ENCODE data around the gene LEAP2.
A peak's percentile ranks its signal among the peaks of the same experiment; 100 is the strongest.

Gene LEAP2

GRCh38 chr5:132873119-132873929, at the start of gene LEAP2:
TSS of gene LEAP2 (plus strand) at chr5:132873668. CDS start at chr5:132873695, 27 bp downstream.
- no peak within 1 kb of the TSS for H3K4me3 Mint-ChIP-seq
- H3K9me3 Mint-ChIP-seq = no peaks in the 10 kb centered on the region
- peaks cover 83% of the 10 kb centered on the region for H3K36me3 Mint-ChIP-seq (ENCODE audit: low read depth)
- no peaks in the 10 kb centered on the region for H3K27me3 Mint-ChIP-seq
- peaks cover 10% of the 10 kb centered on the region for H3K4me1 Mint-ChIP-seq (ENCODE audit: low read depth)
- peak within 1 kb of the TSS; percentile 44 for H3K27ac Mint-ChIP-seq
- no peak for DNase-seq

DNA sequence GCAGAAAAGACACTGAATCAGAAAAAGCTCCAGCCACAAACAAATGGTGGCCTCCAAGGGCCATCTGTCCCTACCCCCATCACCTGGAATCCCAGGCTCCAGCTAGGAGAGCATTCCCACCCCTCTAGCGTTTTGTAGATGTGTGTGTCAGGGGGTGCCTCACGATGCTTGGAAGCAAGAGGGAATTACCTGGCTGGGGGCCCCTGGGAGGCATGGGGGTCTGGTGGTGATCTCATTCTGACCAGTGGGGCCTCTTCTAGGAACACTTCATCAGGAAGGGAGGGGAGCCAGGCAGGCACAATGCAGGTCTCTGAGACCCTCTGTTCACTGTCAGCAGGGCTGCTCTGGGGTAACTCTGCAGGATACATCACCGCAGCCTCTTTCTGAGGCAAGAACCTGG, 49.0 kb upstream of the LEAP2 start:
- peaks cover 16% of the 10 kb centered on the region for H3K4me1 Mint-ChIP-seq (ENCODE audit: low read depth)
- no peaks in the 10 kb centered on the region for H3K36me3 Mint-ChIP-seq (ENCODE audit: low read depth)
- peaks cover 74% of the 10 kb centered on the region for H3K27me3 Mint-ChIP-seq
- no peaks in the 10 kb centered on the region for H3K9me3 Mint-ChIP-seq
- no peak for DNase-seq
- H3K27ac Mint-ChIP-seq = no peak overlapping the region
- peak overlapping the region; percentile 20 for H3K4me3 Mint-ChIP-seq

GRCh38 chr5:132825033-132825833, 48.2 kb upstream of the LEAP2 start:
- Mint-ChIP-seq H3K36me3 (ENCODE audit: low read depth) (no peaks in the 10 kb centered on the region), H3K4me3 (no peak overlapping the region), H3K27ac (no peak overlapping the region), H3K9me3 (no peaks in the 10 kb centered on the region), H3K4me1 (ENCODE audit: low read depth) (peaks cover 16% of the 10 kb centered on the region), H3K27me3 (peaks cover 74% of the 10 kb centered on the region)
- DNase-seq = peak; percentile 50

DNA sequence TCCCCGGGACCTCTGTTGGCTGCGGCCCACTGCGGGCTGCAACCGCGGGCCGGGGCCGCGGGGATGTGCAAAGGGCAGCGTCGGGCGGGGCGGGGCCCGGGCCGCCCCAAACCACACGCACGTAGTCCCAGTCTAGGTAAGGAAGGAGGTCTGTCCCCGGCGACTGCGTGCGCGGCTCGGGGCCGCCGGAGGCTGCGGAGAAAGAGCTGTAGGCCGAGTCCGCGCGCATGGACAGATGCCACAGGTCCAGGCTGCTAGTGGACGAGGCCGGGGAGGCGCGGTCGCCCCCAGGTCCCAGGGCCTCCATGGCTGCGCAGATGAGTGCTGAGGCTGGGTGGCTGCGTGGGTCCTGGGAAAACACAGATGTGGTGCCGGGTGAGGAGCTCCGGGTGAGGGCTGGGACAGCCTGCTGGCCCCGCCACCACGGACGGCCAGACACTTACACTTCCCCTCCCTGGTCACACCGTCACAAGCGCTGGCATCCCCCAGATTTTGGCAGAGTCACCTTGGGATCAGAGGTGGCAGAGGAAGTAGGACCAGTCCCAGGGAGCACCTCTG, 47.6 kb upstream of the LEAP2 start:
- Mint-ChIP-seq H3K36me3 (ENCODE audit: low read depth) (no peaks in the 10 kb centered on the region), H3K4me3 (peak overlapping the region; percentile 20), H3K27ac (no peak overlapping the region), H3K9me3 (no peaks in the 10 kb centered on the region), H3K4me1 (ENCODE audit: low read depth) (peaks cover 14% of the 10 kb centered on the region), H3K27me3 (peaks cover 74% of the 10 kb centered on the region)
- no peak for DNase-seq

DNA sequence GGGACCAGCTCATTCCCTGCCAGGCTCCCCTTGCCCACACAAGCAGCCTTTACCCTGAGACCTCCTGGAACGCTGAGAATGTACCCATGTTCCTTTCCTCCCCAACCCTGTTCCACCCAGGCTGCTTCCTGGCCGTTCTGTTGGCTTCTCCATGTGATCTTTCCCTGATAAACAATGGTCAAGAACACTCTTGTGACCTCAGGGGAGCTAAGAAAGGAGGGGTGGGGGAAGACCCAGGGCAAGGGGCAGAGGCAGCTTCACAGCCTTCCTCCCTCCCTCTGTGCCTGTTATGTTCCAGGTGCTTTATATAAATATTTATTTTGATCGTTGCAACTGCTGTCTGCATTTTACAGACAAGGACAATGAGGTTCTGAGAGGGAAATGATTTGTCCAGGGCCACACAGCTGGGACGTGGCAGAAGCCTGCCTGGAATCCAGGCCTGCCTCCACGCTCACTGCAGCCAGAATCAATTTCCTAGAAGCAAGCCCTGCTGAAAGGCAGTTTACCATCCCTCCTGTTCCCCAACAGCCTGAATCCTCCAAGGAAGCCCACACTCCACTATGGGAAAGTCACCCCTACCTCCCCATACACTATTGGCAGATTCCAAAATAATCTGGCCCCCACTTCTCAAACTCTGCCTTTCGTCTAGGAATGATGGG, 46.9 kb upstream of the LEAP2 start:
- peaks cover 18% of the 10 kb centered on the region for H3K4me1 Mint-ChIP-seq (ENCODE audit: low read depth)
- H3K4me3 Mint-ChIP-seq = peak overlapping the region; percentile 20
- H3K9me3 Mint-ChIP-seq = no peaks in the 10 kb centered on the region
- H3K27ac Mint-ChIP-seq = no peak overlapping the region
- no peak for DNase-seq
- H3K36me3 Mint-ChIP-seq (ENCODE audit: low read depth) = no peaks in the 10 kb centered on the region
- H3K27me3 Mint-ChIP-seq = peaks cover 76% of the 10 kb centered on the region

DNA sequence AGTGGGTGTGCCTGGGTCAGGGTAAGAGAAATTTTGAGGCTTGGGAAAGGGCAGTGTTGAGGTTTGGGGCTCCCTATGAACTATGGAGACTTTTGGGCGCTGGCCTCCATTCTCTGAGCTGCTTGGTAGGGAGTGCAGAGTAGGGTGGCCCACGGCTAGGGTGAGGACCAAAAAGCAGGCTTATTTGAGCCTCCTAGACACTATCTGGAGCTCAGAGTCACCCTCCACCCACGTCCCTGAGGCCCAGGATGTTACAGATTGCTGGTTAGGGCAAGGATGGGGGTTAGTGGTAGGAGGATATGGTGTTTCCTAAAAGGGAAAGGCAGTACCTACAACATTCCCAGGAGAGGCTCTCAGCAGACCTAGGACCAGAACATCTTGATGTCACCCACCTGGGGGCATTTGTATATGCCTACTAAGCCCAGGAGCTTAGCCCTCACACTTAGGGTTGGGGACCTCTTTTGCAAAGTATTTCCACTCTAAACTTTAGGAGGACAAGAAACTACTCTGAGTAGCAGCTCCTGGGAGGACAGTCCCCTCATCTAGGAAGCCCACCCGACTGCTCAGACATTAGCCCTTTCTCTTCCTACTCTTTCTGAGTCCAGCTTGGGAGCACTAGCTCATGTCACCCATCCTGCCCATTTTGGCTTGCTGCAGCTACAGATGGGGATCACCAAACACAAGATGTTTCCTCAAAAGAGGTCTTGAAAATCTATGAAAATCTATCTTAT, 45.4 kb upstream of the LEAP2 start:
- no peak overlapping the region for H3K27ac Mint-ChIP-seq

GRCh38 chr5:132828846-132829494, 44.5 kb upstream of the LEAP2 start:
- peaks cover 70% of the 10 kb centered on the region for H3K27me3 Mint-ChIP-seq
- H3K9me3 Mint-ChIP-seq = no peaks in the 10 kb centered on the region
- peak overlapping the region; percentile 81 for H3K4me3 Mint-ChIP-seq
- no peaks in the 10 kb centered on the region for H3K36me3 Mint-ChIP-seq (ENCODE audit: low read depth)
- no peak for DNase-seq
- H3K4me1 Mint-ChIP-seq (ENCODE audit: low read depth) = peaks cover 18% of the 10 kb centered on the region
- H3K27ac Mint-ChIP-seq = no peak overlapping the region

More for the DNA sequence above, 45.4 kb upstream of the LEAP2 start:
- no peak overlapping the region for H3K4me3 Mint-ChIP-seq
- peaks cover 18% of the 10 kb centered on the region for H3K4me1 Mint-ChIP-seq (ENCODE audit: low read depth)
- H3K27me3 Mint-ChIP-seq = peaks cover 76% of the 10 kb centered on the region
- no peaks in the 10 kb centered on the region for H3K9me3 Mint-ChIP-seq
- no peaks in the 10 kb centered on the region for H3K36me3 Mint-ChIP-seq (ENCODE audit: low read depth)
- no peak for DNase-seq

- DNase-seq = peak; percentile 84
- Mint-ChIP-seq H3K4me3 (peak overlapping the region; percentile 81), H3K9me3 (no peaks in the 10 kb centered on the region), H3K27me3 (peaks cover 61% of the 10 kb centered on the region), H3K4me1 (ENCODE audit: low read depth) (peaks cover 18% of the 10 kb centered on the region), H3K27ac (peak overlapping the region; percentile 67), H3K36me3 (ENCODE audit: low read depth) (no peaks in the 10 kb centered on the region)
Observed at GRCh38 chr5:132829742-132830435, 43.6 kb upstream of the LEAP2 start.

- Mint-ChIP-seq H3K27ac (peak within 1 kb of the TSS; percentile 67), H3K4me1 (ENCODE audit: low read depth) (peaks cover 18% of the 10 kb centered on the region), H3K9me3 (no peaks in the 10 kb centered on the region), H3K27me3 (peaks cover 57% of the 10 kb centered on the region), H3K4me3 (peak within 1 kb of the TSS; percentile 81), H3K36me3 (ENCODE audit: low read depth) (no peaks in the 10 kb centered on the region)
- DNase-seq = no peak
Observed at GRCh38 chr5:132830436-132831094, 42.9 kb upstream of the LEAP2 start, which contains the start of gene SHROOM1. TSS of gene SHROOM1 (minus strand) at chr5:132830647. CDS start at chr5:132826140, 4,507 bp downstream.

GRCh38 chr5:132831095-132831860, 42.2 kb upstream of the LEAP2 start:
- Mint-ChIP-seq H3K9me3 (no peaks in the 10 kb centered on the region), H3K4me1 (ENCODE audit: low read depth) (peaks cover 18% of the 10 kb centered on the region), H3K4me3 (peak overlapping the region; percentile 57), H3K27me3 (peaks cover 52% of the 10 kb centered on the region), H3K27ac (no peak overlapping the region), H3K36me3 (ENCODE audit: low read depth) (no peaks in the 10 kb centered on the region)
- no peak for DNase-seq

DNA sequence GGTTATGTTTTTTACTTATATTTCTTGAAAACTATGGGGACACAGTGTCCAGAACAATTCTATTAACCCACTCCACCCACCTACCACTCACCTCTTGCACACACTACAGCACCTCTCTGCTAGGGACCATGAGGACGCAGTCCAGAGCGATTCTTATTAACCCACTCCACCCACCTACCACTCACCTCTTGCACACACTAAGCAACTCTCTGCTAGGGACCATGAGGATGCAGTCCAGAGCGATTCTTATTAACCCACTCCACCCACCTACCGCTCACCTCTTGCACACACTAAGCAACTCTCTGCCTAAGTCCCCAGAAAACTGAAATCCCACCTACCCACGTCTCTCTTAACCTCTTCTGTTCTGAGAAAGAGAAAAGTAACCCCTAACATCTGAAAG, 40.9 kb upstream of the LEAP2 start:
- H3K27ac Mint-ChIP-seq = no peak overlapping the region
- peaks cover 17% of the 10 kb centered on the region for H3K4me1 Mint-ChIP-seq (ENCODE audit: low read depth)
- no peaks in the 10 kb centered on the region for H3K36me3 Mint-ChIP-seq (ENCODE audit: low read depth)
- H3K27me3 Mint-ChIP-seq = peaks cover 38% of the 10 kb centered on the region
- no peaks in the 10 kb centered on the region for H3K9me3 Mint-ChIP-seq
- DNase-seq = no peak
- H3K4me3 Mint-ChIP-seq = no peak overlapping the region

DNA sequence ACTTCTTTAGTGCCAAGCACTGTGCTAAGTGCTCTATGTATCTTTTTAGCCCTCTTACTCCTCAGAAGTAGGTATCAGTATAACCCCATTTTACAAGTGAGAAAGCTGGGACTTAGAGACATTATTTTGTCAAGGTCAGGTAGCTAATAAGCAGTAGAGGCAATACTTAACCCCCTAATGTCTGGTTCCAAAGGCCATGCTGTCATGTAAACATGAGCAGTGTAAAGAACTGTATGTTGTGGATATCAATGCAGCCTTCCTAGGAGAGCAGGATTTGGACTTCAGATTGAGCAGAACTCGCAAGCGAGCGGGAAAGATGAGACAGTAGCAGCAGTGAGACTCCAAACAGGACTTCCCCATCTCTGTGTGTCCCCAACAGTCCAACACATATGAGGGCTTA, 39.4 kb upstream of the LEAP2 start:
- Mint-ChIP-seq H3K4me1 (ENCODE audit: low read depth) (peaks cover 14% of the 10 kb centered on the region), H3K27me3 (peaks cover 24% of the 10 kb centered on the region), H3K9me3 (no peaks in the 10 kb centered on the region), H3K4me3 (no peak overlapping the region), H3K36me3 (ENCODE audit: low read depth) (no peaks in the 10 kb centered on the region), H3K27ac (no peak overlapping the region)
- DNase-seq = no peak
